Activated CD4-positive, alpha-beta T cell treated with anti-CD3 and anti-CD28 coated beads for 48 hours (primary cell): ENCODE results near the gene STARD13.
A peak's percentile ranks its signal among the peaks of the same experiment; 100 is the strongest.

Experiments
- DNase-seq: peaks from one replicate; pipeline ENCODE4 v3.0.0-alpha.2; 2020

STARD13 gene

GRCh38 chr13:33274264-33274663 is 11.3 kb downstream of the STARD13 start:
- no peak for DNase-seq

DNA sequence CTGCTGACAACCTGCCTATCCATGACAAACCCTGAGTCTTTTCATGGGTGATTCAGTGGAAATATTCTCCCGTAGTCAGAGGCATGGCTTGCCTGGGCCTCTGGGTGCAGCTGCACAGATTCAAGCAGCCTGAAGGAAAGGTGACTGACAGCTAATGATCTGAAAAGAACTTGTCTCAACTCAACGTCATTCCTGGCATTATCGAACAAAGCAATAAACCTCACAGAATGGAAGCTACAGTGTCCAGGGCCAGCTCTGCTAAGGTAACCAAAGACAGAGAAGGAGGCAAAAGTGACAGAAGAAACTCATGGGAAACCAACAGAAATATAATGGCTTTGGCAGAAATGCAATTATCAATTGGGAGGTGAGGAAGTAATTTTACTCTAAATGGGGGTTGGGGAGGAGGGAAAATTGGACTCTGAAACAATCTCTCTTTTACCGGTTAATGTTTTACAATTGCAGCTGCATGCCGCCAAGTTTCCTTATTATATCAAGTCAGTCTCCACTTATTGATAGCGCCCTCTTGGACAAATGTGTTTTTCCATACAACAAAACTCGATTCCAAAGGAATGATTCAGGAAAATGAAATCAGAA is 12.9 kb downstream of the STARD13 start:
- DNase-seq: no peak

DNA sequence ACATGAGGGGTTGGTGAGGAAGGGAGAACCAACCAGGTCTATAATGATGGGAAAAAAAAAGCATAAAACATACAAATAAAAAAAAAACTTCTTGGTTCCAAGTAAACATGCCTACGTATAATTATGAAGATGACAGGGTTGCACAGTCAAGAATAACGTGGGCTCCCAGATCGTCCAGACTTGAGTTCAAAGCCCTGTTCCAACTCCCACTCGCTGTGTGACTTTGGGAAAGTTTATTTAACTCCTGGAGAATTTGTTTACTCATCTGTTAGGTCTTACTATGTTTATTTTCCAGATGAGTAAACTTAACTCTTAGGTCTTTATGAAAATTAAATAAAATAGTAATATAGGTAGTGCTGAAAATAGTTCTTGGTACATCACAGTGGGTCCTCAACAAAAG is 13.8 kb downstream of the STARD13 start:
- no peak for DNase-seq

GRCh38 chr13:33270895-33271538 is 14.5 kb downstream of the STARD13 start:
- no peak for DNase-seq

DNA sequence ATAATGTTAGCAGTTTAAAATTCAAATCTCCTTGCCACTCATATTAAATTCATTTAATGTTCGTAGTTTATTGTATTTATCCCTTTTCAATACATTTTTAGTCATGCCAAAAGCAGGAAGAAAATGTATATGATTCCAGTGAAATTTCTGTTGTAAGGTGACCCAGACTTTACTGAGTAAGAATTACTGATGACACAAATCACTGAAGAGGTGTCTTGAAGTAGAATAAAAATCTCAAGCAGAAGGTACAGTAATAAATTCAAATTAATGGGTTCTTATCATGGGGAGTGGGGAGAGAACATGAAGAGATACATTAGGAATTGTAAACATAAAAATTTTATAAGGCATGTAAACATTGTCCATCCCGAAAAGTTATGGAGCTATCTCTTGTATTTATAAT is 19.9 kb downstream of the STARD13 start:
- DNase-seq: no peak

DNA sequence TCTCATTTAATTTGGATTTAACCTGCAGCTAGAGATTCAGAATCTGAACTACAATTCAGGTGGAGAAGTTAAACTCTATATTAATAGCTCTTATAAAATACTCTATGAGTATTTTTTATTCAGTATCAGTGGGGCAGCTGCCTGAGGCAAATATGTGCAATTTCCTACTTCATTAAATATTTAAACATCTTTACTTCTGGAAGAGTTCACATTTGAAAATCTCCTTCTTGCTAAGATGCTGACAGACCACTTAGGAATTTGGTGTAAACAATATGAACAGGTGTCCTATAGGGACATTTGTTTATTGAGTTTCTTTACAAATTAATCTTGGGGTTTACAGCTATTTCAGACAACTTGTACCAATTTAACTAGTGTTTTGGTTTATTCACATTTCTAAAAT is 20.4 kb downstream of the STARD13 start:
- DNase-seq: no peak

DNA sequence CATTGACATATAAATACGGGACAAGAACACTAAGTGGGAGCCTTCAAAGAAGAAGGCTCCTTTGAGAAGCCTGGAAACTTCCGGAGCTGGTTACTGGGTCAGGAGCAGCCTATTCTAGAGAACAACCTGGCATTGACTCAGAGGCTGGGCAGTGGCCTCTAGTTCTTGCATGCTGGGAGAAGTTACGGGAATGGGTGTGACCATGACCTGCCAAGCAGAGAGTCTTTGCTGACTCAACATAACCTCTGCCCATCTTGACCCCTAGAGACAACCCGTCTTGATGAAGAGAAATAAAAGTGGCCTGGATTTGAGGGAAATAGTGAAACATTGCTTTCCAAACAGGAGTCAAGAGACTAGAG is 21.0 kb downstream of the STARD13 start:
- DNase-seq: no peak

GRCh38 chr13:33263976-33264619 is 21.5 kb downstream of the STARD13 start:
- no peak for DNase-seq

DNA sequence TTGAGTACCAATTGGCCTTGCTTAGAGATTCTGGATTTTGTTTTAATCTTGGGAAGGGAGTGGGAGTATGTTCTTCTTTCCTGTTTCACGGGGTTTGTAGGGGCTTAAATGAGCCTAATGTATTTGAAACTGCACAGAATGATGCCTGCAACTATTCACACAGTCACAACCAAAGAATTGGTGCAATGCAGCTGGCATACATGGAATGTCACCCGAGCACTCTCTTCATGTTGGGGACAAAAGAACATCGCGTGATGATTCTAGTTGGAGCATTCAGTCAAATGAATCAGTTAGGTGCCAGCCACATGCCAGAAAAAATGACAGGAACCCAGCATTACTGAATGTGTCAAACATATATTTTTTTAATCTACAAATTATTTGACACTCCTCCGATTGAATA is 22.1 kb downstream of the STARD13 start:
- no peak for DNase-seq

DNA sequence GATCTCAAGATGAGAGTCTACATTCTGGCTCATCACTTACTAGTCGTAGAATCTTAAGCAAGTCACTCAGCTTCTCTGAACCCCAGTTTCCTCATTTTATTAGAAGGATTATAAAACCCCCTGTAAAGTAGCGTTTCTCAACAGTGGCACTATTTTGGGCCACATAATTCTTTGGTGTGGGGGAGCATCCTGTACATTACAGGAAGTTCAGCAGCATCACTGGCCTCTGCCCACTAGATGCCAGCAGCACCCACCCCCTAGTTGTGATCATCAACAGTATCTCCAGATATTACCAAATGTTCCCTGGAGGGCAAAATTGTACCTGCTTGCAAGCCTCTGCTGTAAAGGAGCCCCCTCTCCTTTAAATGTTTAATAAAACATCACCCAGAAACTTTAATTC is 22.6 kb downstream of the STARD13 start:
- no peak for DNase-seq

DNA sequence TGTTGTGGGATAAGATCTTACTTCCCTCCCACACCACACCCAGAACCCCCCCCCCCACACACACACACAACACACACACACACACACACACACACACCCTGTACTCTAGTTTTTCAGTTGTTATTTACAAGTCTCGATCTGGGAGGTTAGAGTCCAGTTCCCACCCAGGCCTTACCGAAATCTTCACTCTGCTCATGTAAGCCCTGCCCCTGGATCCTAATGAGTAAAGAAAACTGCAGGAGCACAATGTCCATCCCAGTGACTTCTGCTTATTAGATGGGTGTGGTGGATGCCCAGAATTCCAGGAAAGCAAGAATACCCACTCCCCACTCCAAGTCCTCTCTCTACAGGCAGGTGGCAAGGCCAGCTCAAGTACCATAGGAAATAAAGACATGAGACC is 23.0 kb downstream of the STARD13 start:
- no peak for DNase-seq

GRCh38 chr13:33262062-33262487 is 23.5 kb downstream of the STARD13 start:
- DNase-seq: no peak

GRCh38 chr13:33261387-33262061 is 24.0 kb downstream of the STARD13 start:
- DNase-seq: no peak

- no peak for DNase-seq
These were observed 25.1 kb downstream of the STARD13 start for GRCh38 chr13:33260168-33261098.

- DNase-seq: no peak
These were observed 26.3 kb downstream of the STARD13 start for GRCh38 chr13:33259296-33259695.

DNA sequence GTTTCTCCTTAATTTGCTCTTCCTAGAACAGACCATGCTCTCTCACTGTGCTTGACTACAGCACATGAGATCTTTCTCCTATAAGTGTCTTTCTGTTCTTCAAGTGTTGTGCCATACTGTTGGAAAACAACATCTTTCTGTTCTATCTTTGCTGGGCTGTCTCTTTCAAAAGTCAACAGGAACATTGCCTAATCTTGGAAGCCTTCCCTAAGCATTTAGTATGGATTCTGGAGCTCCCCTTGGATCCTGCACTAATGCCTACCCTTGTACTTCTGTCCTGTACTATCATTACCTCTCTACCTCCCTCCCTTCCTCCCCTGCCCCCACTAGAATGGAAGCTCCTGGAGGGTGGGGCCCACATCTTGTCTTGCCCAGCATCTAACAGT is 26.8 kb downstream of the STARD13 start:
- no peak for DNase-seq

- no peak for DNase-seq
These were observed 27.4 kb downstream of the STARD13 start for GRCh38 chr13:33257841-33258807.

DNA sequence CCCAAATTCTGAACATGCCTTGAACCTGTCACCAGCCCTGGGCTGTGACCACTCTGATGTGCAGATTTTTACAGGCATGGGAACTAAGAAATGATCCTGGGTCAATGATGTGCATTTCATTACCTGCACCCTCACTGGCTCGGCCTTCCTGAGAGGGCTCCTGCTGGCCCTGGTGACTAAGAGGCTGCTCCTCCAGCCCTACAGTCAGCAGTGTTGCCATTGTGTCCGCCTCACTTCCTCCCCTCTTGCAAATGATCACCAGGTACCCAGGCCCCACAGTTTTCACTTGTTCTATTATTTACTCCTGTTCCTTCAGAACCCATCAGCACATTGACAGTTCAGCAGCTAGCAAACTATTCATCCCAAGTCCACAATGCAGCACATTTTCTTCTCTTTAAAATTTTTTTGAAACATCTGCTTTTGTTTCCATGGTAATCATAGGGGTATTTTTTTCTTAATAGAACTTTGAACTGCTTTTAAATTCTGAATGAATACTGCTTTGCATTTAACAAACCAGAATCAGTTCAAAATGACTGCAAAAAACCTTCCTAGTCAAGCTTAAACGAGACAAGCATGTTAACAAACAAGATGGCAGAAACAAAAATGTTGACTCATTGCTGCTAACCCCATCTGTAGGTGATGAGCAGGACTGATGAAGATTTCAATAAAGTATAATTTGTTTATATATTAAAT is 29.3 kb downstream of the STARD13 start:
- no peak for DNase-seq

DNA sequence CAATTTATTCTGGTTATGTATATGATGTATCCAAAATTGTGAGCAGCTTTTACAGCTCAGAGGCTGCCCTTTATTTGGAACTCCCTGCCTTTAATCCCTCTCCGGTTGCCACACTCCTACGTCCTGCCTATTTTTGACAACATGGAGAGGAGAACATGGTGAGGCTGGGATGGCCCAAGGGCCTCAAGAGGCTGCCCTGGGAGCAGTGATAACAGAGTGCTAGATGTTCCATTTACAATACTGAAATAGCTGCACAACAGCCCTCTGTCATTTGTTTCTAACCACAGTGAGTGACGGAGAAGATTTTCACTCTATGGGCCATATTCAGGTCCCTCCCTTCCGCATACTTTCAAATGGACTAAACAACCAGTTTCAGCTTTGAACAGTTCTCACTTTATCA is 33.4 kb downstream of the STARD13 start:
- no peak for DNase-seq

DNA sequence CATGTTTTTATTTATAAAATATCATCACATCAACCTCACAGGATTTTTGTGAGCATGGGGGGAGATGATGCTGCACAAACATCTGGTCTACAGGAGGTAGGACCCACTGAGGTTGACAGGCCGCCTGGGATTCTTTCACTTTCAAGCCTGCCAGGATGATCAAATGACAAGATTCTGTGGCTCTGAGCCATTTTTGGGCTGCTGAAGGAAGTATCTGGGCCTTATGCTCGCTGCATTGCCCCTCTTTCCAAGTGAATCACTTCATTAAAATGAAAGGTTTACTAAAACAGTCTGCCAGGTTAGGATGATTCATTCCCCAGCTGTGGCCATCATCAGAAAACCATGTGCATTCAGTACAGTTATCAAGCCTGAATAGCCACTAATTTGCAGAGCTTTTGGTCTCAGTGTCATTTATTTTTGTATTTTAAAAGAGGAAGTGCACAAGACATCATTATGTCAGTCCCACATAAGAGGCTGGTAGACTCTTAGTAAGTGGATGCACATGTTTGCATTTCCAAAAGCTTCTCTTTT is 34.4 kb downstream of the STARD13 start:
- peak; percentile 6 for DNase-seq

- DNase-seq: no peak
These were observed 34.9 kb downstream of the STARD13 start for GRCh38 chr13:33250609-33251008.
